Activated CD4-positive, alpha-beta T cell treated with anti-CD3 and anti-CD28 coated beads for 36 hours (primary cell): ENCODE data around the gene CCDC3. TPM values are rescaled to one million over a fixed set of nuclear protein-coding genes. Genes with fewer than 3 reads are reported as not detected.
A peak's percentile ranks its signal among the peaks of the same experiment; 100 is the strongest.

ENCODE experiments used
- ATAC-seq: fragments of 200-7000 bp; cut with Tn5 transposase; one replicate; pipeline ENCODE4 v1.10.0; 2021; ENCODE audit warnings: mild to moderate bottlenecking, moderate library complexity
- CTCF ChIA-PET: fragments of 350-600 bp; sonication (Branson Sonifier 250); formaldehyde crosslinking; loops from one replicate; lab custom pipeline; 2021; ENCODE audit warnings: antibody characterized with exemption; lab: Charles Lee
- POLR2A ChIA-PET: fragments of 350-600 bp; sonication (Branson Sonifier 250); formaldehyde crosslinking; loops from one replicate; lab custom pipeline; 2021; ENCODE audit warnings: antibody characterized with exemption, inconsistent platforms; lab: Charles Lee
- DNase-seq: peaks from one replicate; pipeline ENCODE4 v3.0.0-alpha.2; 2020
- H3K27ac Mint-ChIP-seq: one replicate; pipeline ENCODE4 v1.8.0; 2021; ENCODE audit warnings: mixed read lengths
- H3K27me3 Mint-ChIP-seq: one replicate; pipeline ENCODE4 v1.8.0; 2021; ENCODE audit warnings: mixed read lengths
- H3K36me3 Mint-ChIP-seq: one replicate; pipeline ENCODE4 v1.8.0; 2021; ENCODE audit warnings: low read depth, mixed read lengths
- H3K4me1 Mint-ChIP-seq: one replicate; pipeline ENCODE4 v1.8.0; 2021; ENCODE audit warnings: mixed read lengths
- H3K4me3 Mint-ChIP-seq: one replicate; pipeline ENCODE4 v1.8.0; 2021; ENCODE audit warnings: mild to moderate bottlenecking, moderate library complexity, mixed read lengths
- H3K9me3 Mint-ChIP-seq: one replicate; pipeline ENCODE4 v1.8.0; 2021; ENCODE audit warnings: low read depth, mixed read lengths
- intact Hi-C, 2 experiments: fragments of 100-400 bp; cut with DNase I in 1 of 2; cut with micrococcal nuclease in 1 of 2; formaldehyde crosslinking; loops; one replicate each; pipeline versions ENCODE4 v1.14.2 to v1.15.1; 2022 to 2024; cut with DNase I, micrococcal nuclease
- total RNA-seq, 2 experiments: library from RNA; stranded (reverse); gene quantifications; one replicate each; pipeline ENCODE4 v1.2.3, GENCODE V29; 2021

CCDC3 gene
- total RNA-seq, 2 experiments from 2014 or later, result 0.14 to 0.18 TPM

DNA sequence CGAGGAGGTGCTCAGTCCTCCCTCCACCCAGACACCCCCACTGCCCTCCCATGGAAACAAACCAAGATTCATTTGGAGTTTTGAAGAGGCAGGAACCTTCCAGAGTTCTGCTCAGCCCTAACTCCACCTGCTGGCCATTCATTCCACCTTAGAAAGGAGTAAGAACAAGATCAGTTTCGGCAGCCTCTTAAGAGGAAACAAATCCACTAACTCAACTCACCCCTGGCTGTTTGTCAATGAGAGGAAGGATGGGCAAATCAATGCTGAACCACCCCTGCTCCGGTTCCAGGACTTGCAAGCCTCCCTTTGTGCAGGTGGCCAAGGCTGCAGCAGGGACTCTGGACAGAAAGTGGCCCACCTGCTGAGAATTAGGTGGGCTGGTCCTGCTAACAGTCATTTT, 26.2 kb downstream of the CCDC3 start:
- intact Hi-C loops, result no loop called here
- peaks cover 10% of the 10 kb centered on the region for H3K27me3 Mint-ChIP-seq
- no peak overlapping the region for H3K4me3 Mint-ChIP-seq
- no peak for DNase-seq
- CTCF ChIA-PET, result no interaction called here
- no peak overlapping the region for H3K27ac Mint-ChIP-seq
- H3K4me1 Mint-ChIP-seq, result no peaks in the 10 kb centered on the region
- no peak for ATAC-seq
- POLR2A ChIA-PET, result no interaction called here
- H3K9me3 Mint-ChIP-seq, result no peaks in the 10 kb centered on the region
- no peaks in the 10 kb centered on the region for H3K36me3 Mint-ChIP-seq

- ATAC-seq (no peak), DNase-seq (no peak)
- H3K4me1 Mint-ChIP-seq, result no peaks in the 10 kb centered on the region
- POLR2A ChIA-PET, result no interaction called here
- H3K36me3 Mint-ChIP-seq, result no peaks in the 10 kb centered on the region
- H3K27ac Mint-ChIP-seq, result no peak overlapping the region
- H3K27me3 Mint-ChIP-seq, result peaks cover 6% of the 10 kb centered on the region
- H3K9me3 Mint-ChIP-seq, result no peaks in the 10 kb centered on the region
- intact Hi-C loops, result no loop called here
- CTCF ChIA-PET, result no interaction called here
- H3K4me3 Mint-ChIP-seq, result no peak overlapping the region
Observed at GRCh38 chr10:12974491-12975199, 26.9 kb downstream of the CCDC3 start.

DNA sequence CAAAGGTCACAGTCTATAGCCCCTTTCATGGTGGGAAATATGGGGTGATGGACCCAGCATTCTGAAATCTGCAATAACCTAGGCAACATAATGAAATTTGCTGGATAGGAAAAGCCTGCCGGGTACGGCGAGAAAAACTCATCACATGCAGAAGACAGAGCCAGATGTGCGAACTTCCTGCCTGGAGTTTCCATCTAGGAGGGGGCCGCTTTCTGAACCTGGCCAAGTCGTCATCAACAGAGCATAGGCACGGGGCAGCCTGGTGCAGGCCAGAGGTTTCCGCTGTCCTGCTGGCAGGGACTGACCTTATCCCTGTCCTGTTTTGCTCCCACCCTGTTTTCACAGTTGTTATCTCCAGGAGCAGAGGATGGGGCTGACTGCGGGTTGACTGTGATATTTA, 27.4 kb downstream of the CCDC3 start:
- ChIA-PET POLR2A (no interaction called here), CTCF (no interaction called here)
- Mint-ChIP-seq H3K4me1 (no peaks in the 10 kb centered on the region), H3K27ac (no peak overlapping the region), H3K36me3 (no peaks in the 10 kb centered on the region), H3K27me3 (peaks cover 4% of the 10 kb centered on the region), H3K9me3 (no peaks in the 10 kb centered on the region), H3K4me3 (no peak overlapping the region)
- DNase-seq (no peak), ATAC-seq (no peak)
- intact Hi-C loops, result no loop called here

DNA sequence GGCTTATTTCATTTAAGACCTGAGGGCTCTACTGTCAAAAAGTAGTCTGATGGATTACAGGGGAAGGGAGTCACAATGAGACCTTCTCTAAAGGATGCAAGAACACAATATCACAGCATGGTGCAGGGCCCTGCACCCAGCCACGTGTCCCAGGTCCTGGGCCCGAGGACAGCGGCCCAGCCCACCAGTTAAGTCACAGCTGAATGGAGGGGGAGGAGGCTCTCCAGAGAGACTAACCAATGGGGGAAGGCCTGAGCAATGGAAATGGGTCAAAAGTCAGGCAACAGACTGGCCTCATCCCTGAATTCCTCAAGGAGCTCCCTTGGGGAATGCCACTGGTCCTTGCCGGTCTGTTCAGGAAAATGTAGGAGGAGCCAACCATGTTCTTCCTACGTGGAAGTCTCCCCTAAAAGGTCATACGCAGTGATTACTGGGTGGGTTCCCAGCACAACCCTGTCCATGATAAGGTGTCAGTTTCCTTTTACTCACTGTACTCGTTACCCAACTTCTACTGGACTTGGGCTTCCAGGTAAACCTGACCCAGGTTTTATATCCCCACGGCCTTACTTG, 28.3 kb downstream of the CCDC3 start:
- Mint-ChIP-seq H3K27ac (no peak overlapping the region), H3K9me3 (peaks cover 4% of the 10 kb centered on the region), H3K36me3 (no peaks in the 10 kb centered on the region), H3K4me1 (no peaks in the 10 kb centered on the region), H3K27me3 (peaks cover 5% of the 10 kb centered on the region), H3K4me3 (no peak overlapping the region)
- ChIA-PET POLR2A (no interaction called here), CTCF (no interaction called here)
- DNase-seq, result no peak
- ATAC-seq, result no peak
- intact Hi-C loops, result no loop called here

DNA sequence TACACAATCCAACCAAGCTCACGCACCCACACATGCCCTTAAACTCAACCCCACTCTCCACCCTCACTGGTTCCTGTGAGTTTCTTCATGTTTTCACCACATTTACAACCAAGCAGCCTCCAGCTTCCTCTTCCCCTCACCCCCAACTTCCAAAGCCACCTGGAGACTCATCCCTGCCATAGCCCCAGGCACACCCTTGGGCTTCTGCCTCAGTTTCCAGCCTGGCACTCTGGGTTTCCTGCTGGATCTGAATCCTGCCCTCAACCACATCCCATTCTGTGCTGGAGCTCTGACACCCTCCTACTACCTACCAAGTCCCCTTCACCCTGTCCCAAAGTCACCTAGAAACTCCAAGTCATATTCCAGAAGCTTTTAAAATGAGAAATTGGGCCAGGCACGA, 29.4 kb downstream of the CCDC3 start:
- Mint-ChIP-seq H3K9me3 (peaks cover 12% of the 10 kb centered on the region), H3K4me3 (no peak overlapping the region), H3K36me3 (peaks cover 2% of the 10 kb centered on the region), H3K27ac (no peak overlapping the region), H3K27me3 (peaks cover 5% of the 10 kb centered on the region), H3K4me1 (no peaks in the 10 kb centered on the region)
- DNase-seq (no peak), ATAC-seq (no peak)
- POLR2A ChIA-PET, result interaction anchor here (0.6 kb wide), 1 partner anchor 35 kb away, joined by 3 read pairs; no protein-coding TSS in a partner anchor
- CTCF ChIA-PET, result interaction anchor here (0.6 kb wide), 1 partner anchor 60 kb away, joined by 3 read pairs; no protein-coding TSS in a partner anchor
- intact Hi-C loops, result no loop called here

DNA sequence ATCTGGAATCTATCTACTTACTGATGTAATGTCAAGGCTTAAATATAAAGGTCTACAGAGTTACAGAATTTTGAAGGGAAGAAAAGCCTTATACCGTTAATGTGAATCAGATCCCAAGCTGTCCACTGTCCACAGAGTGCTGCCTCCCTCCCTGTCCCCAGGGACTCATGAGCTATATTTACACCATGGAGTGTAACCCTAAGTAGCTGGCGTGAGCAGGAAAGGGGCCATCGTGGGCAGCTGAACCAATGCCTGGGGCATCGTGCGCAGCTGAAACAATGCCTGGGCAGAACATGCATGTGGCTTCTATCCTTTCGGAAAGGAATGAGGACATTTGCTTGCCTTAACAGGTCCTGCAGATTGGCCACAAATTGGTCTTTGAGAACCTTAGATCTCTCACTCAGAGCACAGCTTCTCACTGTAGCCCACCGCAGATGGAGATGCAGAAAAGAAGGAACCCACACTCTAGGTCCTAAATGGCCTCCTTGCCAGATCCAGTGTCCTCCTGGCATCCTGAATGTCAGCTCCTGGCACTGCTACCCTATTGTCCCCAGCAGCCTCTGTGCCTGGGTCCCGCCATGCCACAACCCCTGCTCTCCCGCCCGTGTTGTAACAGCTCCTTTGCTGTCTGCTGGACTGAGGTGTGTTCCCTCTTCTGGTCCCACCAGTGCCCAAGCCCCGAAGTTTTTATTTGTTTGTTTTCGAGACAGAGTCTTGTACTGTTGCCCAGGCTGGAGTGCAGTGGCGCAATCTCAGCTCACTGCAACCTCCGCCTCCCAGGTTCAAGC, 30.3 kb downstream of the CCDC3 start:
- H3K4me1 Mint-ChIP-seq, result no peaks in the 10 kb centered on the region

GRCh38 chr10:12969951-12970350, 31.6 kb downstream of the CCDC3 start:
- ChIA-PET POLR2A (no interaction called here), CTCF (no interaction called here)
- intact Hi-C loops, result no loop called here
- no peak for ATAC-seq
- Mint-ChIP-seq H3K4me3 (no peak overlapping the region), H3K27ac (no peak overlapping the region), H3K36me3 (peaks cover 2% of the 10 kb centered on the region), H3K27me3 (peaks cover 6% of the 10 kb centered on the region), H3K9me3 (peaks cover 14% of the 10 kb centered on the region), H3K4me1 (no peaks in the 10 kb centered on the region)
- no peak for DNase-seq

More for the DNA sequence above, 30.3 kb downstream of the CCDC3 start:
- Mint-ChIP-seq H3K36me3 (peaks cover 2% of the 10 kb centered on the region), H3K4me3 (no peak overlapping the region), H3K27ac (no peak overlapping the region), H3K9me3 (peaks cover 14% of the 10 kb centered on the region), H3K27me3 (peaks cover 5% of the 10 kb centered on the region)
- no peak for ATAC-seq
- POLR2A ChIA-PET, result interaction anchor here (0.6 kb wide), 2 partner anchors 36 to 332 kb away, joined by 3 read pairs; no protein-coding TSS in a partner anchor
- CTCF ChIA-PET, result no interaction called here
- intact Hi-C loops, result no loop called here
- no peak for DNase-seq

DNA sequence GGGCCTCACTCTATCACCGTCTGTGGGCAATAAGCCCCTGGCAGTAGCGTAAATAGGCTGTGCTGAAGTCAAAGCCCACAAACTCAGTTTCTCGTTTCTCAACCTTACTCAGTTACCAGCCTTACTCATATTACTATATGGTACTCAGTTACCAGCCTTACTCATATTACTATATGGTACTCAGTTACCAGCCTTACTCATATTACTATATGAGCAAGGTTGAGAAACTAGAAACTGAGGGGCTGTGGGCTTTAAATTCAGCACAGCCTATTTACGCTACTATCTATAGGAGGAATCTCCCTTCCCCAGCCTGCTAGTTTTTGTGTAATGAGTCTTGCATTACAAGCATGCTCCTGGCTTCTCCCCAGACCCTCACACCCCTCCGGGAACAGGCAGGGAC, 35.4 kb downstream of the CCDC3 start:
- Mint-ChIP-seq H3K36me3 (peaks cover 2% of the 10 kb centered on the region), H3K9me3 (peaks cover 14% of the 10 kb centered on the region), H3K27ac (no peak overlapping the region), H3K4me1 (no peaks in the 10 kb centered on the region), H3K27me3 (peaks cover 17% of the 10 kb centered on the region), H3K4me3 (no peak overlapping the region)
- ChIA-PET POLR2A (no interaction called here), CTCF (no interaction called here)
- DNase-seq (peak; percentile 8), ATAC-seq (peak; percentile 95)
- intact Hi-C loops, result loop anchor here in 1 of 2 experiments (1.0 kb wide), 1 partner anchor 49 kb away; no protein-coding TSS in a partner anchor

GRCh38 chr10:12965571-12965970, 35.9 kb downstream of the CCDC3 start:
- peaks cover 20% of the 10 kb centered on the region for H3K27me3 Mint-ChIP-seq
- ChIA-PET CTCF (interaction anchor here (0.7 kb wide), 1 partner anchor 309 kb away, joined by 3 read pairs; no protein-coding TSS in a partner anchor), POLR2A (no interaction called here)
- peaks cover 14% of the 10 kb centered on the region for H3K9me3 Mint-ChIP-seq
- peak; percentile 32 for ATAC-seq
- peaks cover 2% of the 10 kb centered on the region for H3K36me3 Mint-ChIP-seq
- H3K4me3 Mint-ChIP-seq, result no peak overlapping the region
- intact Hi-C loops, result no loop called here
- H3K27ac Mint-ChIP-seq, result no peak overlapping the region
- no peaks in the 10 kb centered on the region for H3K4me1 Mint-ChIP-seq
- DNase-seq, result no peak

GRCh38 chr10:12962556-12962955, 39.0 kb downstream of the CCDC3 start:
- Mint-ChIP-seq H3K27ac (no peak overlapping the region), H3K4me1 (no peaks in the 10 kb centered on the region), H3K27me3 (peaks cover 20% of the 10 kb centered on the region), H3K4me3 (no peak overlapping the region), H3K36me3 (peaks cover 2% of the 10 kb centered on the region), H3K9me3 (peaks cover 7% of the 10 kb centered on the region)
- ATAC-seq, result no peak
- CTCF ChIA-PET, result no interaction called here
- POLR2A ChIA-PET, result no interaction called here
- intact Hi-C loops, result no loop called here
- no peak for DNase-seq

GRCh38 chr10:12961416-12962205, 39.9 kb downstream of the CCDC3 start:
- peaks cover 5% of the 10 kb centered on the region for H3K9me3 Mint-ChIP-seq
- ChIA-PET POLR2A (no interaction called here), CTCF (interaction anchor here (1.2 kb wide), 1 partner anchor 60 kb away, joined by 3 read pairs; no protein-coding TSS in a partner anchor)
- intact Hi-C loops, result no loop called here
- DNase-seq, result no peak
- peaks cover 20% of the 10 kb centered on the region for H3K27me3 Mint-ChIP-seq
- no peaks in the 10 kb centered on the region for H3K4me1 Mint-ChIP-seq
- H3K4me3 Mint-ChIP-seq, result no peak overlapping the region
- H3K27ac Mint-ChIP-seq, result no peak overlapping the region
- no peaks in the 10 kb centered on the region for H3K36me3 Mint-ChIP-seq
- no peak for ATAC-seq
